GM21528 (cell line): Measurements from ENCODE around the gene AHCTF1.
A peak's percentile ranks its signal among the peaks of the same experiment; 100 is the strongest.

Experiments
- ATAC-seq: cut with Tn5 transposase; IDR thresholded peaks from one replicate; pipeline ENCODE4 v1.9.1; 2021; ENCODE audit warnings: mild to moderate bottlenecking, moderate library complexity; ENCODE audit not compliant: unreplicated experiment, low FRiP score

The AHCTF1 gene

DNA sequence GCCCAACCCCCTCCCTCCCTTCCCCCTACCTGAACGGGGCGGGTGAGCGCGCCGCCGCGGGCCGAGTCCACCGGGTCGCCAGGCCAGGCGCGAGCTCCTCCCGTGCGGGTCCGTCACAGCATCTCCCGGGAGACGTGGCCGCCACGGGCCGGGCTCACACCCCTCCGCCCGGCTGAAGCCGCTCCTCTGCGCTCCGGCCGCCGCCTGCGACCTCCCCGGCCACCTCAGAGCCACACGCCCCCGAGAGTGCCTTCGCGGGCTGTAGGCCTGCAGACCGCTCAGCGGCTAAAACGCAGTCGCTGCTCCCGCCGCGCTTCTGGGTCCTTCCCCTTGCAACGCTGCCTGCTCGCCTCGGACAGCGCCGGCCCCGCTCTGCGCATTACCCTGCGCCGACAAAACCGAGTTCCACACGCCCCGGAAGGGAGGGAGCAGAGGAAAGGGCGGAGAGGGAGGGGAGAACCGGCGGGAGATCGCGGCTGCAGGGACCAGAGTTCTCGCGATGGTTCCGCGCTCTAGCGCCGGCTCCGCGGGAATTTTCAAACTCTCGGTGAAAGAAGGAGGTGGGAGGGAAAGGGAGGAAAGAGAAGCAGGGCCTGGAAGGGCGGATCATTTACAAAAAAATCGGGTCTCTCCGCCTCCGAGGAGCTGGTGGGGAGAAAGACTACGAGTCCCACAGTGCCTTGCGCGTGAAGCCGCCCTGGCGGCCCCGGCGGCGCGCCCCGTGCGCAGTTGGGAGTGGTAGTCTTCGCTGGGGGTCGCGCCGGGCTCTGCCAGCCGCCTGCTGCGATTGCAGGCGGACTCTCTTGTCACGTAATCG, at the start of gene AHCTF1:
Gene AHCTF1 (minus strand): TSS at position 400 of the 817 bp plus-strand sequence. CDS start 13,578 bp downstream, outside the sequence.
- peak; percentile 96 for ATAC-seq

GRCh38 chr1:246978785-246979184, 47.0 kb upstream of the AHCTF1 start:
- ATAC-seq = no peak

DNA sequence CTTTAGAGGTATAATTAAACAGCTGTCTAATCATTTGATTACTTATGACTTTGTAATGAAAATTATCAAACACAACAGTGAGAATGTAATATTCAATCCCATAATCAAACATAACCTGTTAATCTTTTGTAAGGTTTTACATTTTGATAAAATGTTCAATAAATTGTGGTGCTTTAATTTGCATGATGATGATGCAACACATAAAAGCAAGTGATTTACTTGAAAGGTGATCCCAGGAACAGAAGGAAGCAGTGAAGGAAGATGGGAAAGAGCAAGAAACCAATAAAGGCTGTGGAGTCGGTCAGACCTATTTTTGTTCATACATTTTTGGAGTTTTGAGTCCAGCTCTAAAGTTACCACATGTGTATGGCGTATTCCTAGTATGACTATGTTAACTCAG, 46.5 kb upstream of the AHCTF1 start:
- ATAC-seq = no peak

GRCh38 chr1:246971969-246972368, 40.2 kb upstream of the AHCTF1 start:
- no peak for ATAC-seq

DNA sequence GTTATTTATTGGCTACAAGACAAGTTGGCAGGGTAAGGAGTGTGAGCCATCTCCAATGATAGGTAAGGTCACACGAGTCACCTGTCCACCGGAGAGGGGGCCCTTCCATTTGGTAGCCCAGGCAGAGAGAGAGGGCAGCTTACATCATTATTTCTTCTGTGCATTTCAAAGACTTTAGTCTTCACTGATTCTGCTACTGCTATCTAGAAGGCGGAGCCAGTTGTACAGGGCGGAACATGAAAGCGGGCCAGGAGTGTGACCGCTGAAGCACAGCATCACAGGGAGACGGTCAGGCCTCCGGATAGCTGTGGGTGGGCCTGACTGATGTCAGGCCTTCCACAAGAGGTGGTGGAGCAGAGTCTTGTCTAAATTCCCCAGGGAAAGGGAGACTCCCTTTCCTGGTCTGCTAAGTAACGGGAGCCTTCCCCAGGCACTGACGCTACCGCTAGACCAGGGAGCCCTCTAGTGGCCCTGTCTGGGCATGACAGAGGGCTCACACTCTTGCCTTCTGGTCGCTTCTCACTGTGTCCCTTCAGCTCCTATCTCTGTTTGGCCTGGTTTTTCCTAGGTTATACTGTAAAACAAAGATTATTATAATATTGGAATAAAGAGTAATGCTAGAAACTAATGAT, 39.5 kb upstream of the AHCTF1 start:
- no peak for ATAC-seq

DNA sequence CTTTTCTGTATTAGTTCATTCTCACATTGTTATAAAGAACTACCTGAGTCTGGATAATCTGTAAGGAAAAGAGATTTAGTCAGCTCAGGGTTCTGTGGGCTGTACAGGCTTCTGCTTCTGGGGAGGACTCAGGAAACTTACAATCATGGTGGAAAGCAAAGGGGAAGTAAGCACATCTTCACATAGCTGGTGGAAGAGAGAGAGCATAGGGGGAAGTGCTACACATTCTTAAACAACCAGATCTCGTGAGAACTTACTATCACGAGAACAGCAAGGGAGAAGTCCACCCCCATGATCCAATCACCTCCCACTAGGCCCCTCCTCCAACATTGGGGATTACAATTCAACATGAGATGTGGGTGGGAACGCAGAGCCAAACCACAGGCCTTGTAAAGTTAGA, 37.9 kb upstream of the AHCTF1 start:
- no peak for ATAC-seq

DNA sequence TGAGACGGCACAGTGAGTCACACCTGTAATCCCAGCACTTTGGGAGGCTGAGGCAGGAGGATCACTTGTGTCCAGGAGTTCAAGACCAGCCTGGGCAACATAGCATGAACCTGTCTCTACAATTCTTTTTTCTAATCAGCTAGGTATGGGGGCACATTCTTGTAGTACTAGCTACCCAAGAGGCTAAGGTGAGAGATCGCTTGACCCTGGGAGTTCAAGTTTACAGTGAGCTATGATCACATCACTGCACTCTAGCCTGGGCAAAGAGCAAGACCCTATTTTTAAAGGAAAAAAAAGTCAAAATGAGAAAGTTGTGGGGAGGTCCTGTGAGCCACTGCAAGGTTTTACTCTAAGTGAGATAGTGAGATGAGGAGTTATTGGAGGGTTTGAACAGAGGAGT, 34.8 kb upstream of the AHCTF1 start:
- ATAC-seq = no peak

DNA sequence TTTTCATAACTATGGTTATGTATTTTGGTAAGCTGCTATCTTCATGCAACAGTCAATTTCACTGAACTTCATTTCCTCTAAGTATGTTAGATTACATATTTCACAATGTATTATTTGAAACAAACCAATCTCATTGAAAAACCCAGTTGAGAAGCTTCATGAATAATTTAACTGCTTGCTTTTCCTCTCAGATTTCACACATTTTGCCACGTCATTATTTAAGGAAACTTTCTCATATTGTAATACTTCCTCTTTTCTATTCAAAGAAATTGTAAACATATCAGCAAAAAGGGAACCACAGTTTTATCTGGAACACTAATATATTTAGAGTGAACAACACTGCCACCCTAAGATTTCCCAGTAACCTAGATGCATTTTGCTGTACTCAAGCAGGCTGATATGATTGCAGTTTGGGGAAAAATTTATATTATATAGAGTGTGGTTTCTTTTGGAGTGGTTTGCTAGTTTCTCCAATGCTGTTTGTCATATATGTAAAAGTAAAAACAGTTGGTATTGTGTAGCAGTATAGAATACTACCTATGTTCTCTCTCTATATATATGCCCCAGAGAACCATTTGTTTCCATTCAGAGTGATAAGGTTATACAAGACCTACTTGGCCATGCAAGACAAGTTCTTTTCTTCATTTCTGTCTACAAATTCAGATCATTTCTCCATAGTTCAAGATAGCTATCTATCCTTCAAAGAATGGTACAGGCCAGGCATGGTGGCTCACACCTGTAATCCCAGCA, 28.4 kb upstream of the AHCTF1 start:
- ATAC-seq = no peak

DNA sequence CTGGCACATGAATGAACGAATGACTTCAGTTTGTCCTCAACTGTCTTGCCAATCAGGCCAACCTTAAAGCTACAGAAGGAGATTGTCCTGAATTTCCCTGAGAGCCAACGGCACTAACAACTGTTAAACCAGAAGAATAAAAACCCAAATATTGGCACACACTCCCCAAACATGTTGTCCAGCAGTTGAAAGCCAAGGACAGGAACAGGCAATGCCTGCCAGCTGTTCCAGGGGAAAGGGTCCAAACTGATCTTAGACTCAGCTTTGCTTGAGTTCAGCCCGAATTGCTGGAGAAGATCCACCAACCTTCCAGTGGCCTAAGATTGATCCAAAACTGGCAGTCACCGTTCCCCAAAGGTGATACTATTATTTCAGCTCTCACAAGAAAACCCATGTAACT, 22.4 kb upstream of the AHCTF1 start:
- no peak for ATAC-seq

DNA sequence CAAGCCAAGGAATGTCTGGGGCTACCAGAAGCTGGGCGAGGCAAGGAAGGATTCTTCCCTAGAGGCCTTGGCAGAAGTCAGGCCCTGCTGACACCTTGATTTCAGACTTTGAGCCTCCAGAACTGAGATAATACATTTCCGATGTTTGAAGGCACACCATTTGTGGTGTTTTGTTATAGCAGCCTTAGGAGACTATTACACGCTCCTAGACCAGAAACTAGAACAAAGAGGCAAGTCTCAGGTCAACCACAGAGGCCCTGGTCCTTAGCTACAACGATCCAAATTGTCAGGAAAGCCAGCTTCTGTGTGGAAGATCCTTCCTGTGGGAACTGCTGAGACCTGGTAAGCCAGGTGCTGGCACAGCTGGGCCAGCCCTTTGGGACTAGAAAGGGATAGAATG, 19.7 kb upstream of the AHCTF1 start:
- no peak for ATAC-seq

GRCh38 chr1:246949956-246950355, 18.2 kb upstream of the AHCTF1 start:
- no peak for ATAC-seq

- no peak for ATAC-seq
These were observed 15.5 kb upstream of the AHCTF1 start for GRCh38 chr1:246947255-246947654.

DNA sequence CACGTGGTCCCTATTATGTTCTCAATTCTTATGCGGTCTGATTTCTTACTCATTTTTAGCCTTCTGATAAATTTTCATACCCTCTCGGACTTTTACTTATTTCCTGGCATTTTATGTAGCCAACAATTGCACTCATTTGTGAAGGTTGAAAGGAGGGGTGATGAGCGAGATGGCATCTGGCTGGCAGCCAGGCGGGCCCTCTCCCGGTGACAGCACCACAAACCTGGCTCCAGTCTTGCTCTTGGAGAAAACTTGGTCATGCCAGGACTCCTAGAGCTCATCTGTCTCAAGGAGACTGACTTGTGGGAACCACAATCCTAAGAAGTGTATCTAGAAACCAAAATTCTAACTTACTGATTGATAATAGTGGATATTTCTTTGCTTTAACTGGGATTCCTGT, 14.6 kb upstream of the AHCTF1 start:
- no peak for ATAC-seq

DNA sequence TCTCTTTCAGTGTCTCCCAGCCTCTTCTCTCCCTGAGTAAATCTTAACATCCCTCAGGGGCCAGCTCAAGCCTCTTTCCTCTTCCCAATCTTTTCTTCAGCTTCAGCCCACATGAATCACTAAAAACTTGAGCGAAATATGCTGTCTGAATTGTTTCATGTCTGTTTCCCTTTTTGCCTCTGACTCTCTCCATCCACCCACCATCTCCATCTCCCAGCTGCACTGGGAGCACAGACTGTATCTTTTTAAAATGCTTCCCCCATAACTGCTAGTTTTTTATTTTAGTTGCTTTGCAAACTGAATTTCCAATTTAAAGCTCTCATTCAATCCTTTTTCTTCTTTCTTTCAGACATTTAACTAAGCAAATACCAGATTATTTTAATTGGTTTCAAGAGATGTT, 3.0 kb upstream of the AHCTF1 start:
- no peak for ATAC-seq

DNA sequence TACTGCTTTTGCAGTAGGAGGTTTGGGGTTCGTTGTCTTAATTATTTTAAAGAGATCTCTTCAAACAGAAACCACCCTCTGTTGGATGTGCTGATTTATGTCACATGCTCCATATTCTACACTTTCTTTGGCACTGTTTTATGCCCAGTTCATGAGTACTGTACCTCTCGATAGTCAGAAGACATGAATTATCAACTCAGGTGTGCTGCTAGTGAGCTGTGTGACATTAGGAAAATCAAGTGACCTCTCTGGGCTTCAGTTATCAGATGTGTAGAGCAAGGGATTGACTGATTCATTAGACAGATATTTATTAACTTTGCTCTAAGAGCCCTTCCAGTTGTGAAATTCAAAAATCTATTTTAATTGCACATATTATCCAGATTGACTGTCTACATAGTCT, 2.1 kb upstream of the AHCTF1 start:
- ATAC-seq = no peak

- ATAC-seq = no peak
These were observed 585 bp upstream of the AHCTF1 start for GRCh38 chr1:246932366-246932700.

DNA sequence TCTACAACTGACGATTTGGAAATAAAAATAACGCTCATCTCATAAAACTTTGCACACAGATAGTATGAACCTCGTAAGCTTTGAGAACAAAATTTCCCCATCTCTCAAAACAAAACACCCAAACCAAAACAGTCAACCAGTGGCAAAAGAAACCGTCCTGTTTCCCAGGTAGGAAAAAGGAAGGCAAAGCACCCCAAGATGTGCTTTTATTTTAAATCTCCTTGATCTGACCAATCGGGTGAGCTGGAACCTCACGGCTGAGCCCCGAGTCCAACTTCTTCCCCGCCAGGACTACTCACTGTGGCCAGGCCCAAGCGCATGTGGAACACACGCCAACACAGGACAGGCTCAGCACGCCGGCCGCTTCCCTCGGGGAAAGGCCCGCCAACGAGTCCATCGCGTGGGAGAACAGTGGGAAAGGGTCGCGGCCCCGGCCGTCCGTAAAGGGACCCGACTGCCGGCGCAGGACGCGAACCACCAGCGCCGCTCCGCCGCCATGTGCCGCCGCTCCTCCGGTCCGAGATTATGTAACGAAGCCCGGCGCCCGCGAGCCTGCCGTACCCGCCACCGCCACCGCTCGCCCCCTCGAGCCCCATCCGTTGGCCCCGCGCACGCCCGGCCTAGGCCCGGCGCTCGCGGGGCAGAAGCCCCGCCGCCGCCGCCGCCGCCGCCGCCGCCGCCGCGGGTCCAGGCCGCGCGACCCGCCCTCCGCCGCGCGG, 759 bp downstream of the AHCTF1 start:
- ATAC-seq = peak; percentile 34

GRCh38 chr1:246925997-246926626, 5.6 kb downstream of the AHCTF1 start:
- ATAC-seq = no peak

- no peak for ATAC-seq
These were observed 7.8 kb downstream of the AHCTF1 start for GRCh38 chr1:246923900-246924299.

- ATAC-seq = no peak
These were observed 8.3 kb downstream of the AHCTF1 start for GRCh38 chr1:246923482-246923881.
